Ovary (tissue), 9 donors: ENCODE results near the gene POGLUT2. TPM values are rescaled to one million over a fixed set of nuclear protein-coding genes. Genes with fewer than 3 reads are reported as not detected.

ENCODE experiments used
- DNase-seq, 5 donors: peaks; one replicate each; pipeline ENCODE4 v3.0.0-alpha.2; 2019 to 2020
- H3K27ac ChIP-seq, 2 donors: fragments of 200-600 bp; one replicate each; pipeline versions ENCODE4 v1.5.1 to v1.8.0; 2019 to 2022
- H3K27me3 ChIP-seq: fragments of 200-600 bp; one replicate; pipeline ENCODE4 v1.8.0; 2022
- H3K36me3 ChIP-seq: fragments of 200-600 bp; sonication (generic); one replicate; pipeline ENCODE4 v1.5.1; 2019
- H3K4me1 ChIP-seq: one replicate; pipeline ENCODE4 v1.8.1; 2013; ENCODE audit warnings: mild to moderate bottlenecking, moderate library complexity; ENCODE audit not compliant: insufficient read depth
- H3K4me3 ChIP-seq: fragments of 200-600 bp; sonication (generic); one replicate; pipeline ENCODE4 v1.5.1; 2017
- H3K9me3 ChIP-seq, 2 donors: fragments of 200-600 bp in 1 of 2; sonication (generic) in 1 of 2; one replicate each; pipeline versions ENCODE4 v1.5.1 to v1.8.1; 2013 to 2019; ENCODE audit warnings: mild to moderate bottlenecking in 1 of 2, moderate library complexity in 1 of 2
- EP300 ChIP-seq: sonication (generic); formaldehyde crosslinking; IDR thresholded peaks from one replicate; pipeline ENCODE4 v1.6.1; 2017; ENCODE audit warnings: antibody characterized with exemption
- POLR2A ChIP-seq: fragments of 450-650 bp; IDR thresholded peaks from one replicate; pipeline ENCODE4 v1.6.1; 2017; ENCODE audit warnings: antibody characterized with exemption, mild to moderate bottlenecking, moderate library complexity
- WGBS, 3 donors: extraction: QIAGEN DNeasy Blood & Tissue Kit in 1 of 3; methylation state at CpG; one replicate each; pipeline versions ENCODE4 v1.1.5 to v1.1.7; 2013 to 2017; 5-methylcytosine and 5-hydroxymethylcytosine counted together
- intact Hi-C, 4 donors: fragments of 100-400 bp; cut with DNase I; formaldehyde crosslinking; loops; one replicate each; pipeline versions ENCODE4 v1.11.0 to v1.15.1; 2022 to 2023
- polyA plus RNA-seq, 2 donors: library from polyadenylated mRNA; stranded (reverse); fragments of 200-250 nt in 1 of 2; fragments of 350-450 nt in 1 of 2; fragmentation: Illumina TruSeq in 1 of 2; extraction: RNeasy Lipid Tissue Mini Kit (QIAGEN cat#74804) in 1 of 2; gene quantifications; one replicate each; pipeline ENCODE4 v1.2.3, GENCODE V29; 2013 to 2014
- total RNA-seq, 7 donors: library from RNA; depleted of rRNA in 2 of 7; stranded (reverse); fragments of >200 nt in 2 of 7; fragmentation: NEBNext Ultra II Directional in 3 of 7; extraction: Animal tissue kit (Norgen Biotek cat#: 25700) in 3 of 7; gene quantifications; one replicate each; pipeline versions ENCODE4 v1.1.0 to v1.2.4, GENCODE V29; 2016 to 2023
- TF ChIP-seq, protein P1 (sequence below), 3 donors: fragments of 450-650 bp in 2 of 3; fragments of 200-600 bp in 1 of 3; IDR thresholded peaks; one replicate each; pipeline versions ENCODE4 v1.5.1 to v1.8.0; 2016 to 2022; ENCODE audit warnings: antibody characterized with exemption in 3 of 3, mild to moderate bottlenecking in 1 of 3
- donor health status: DM: no; HTN: no; CAD: no; lungs with moderate emphysema.
- donor health status: DM: no; HTN: no; CAD: no.
- donor health status: Bipolar disorder and iron deficiency.
- donor health status: DM: yes; HTN: yes; CAD: no.
- donor health status: DM: no; HTN: no; CAD: no.
- donor health status: DM: yes; HTN: yes; CAD: no.

Gene POGLUT2
- total and polyA plus RNA-seq, 9 donors: 4.5 to 13.0 (median 7.2) TPM

DNA sequence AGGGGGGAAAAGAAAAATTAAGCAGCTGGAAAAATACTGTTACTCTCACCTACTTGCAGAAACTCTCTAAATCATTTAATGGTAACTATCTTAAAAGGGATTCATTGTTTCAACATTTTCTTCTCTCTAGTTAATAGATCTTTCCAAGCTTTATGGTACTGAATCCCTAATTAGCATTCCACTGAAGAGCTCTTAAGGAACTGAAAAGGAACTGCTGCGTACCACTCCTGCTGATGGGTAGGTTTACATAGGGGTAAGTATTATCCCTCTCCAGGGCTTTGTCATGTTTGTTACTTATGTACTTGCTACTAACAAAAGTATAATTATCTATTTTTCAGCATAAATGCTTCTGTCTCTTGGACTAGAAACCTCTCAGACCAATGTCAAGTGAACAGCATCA, 37.7 kb downstream of the POGLUT2 start:
- Histone ChIP-seq H3K36me3 (no peaks in the 10 kb centered on the region), H3K4me3 (no peak overlapping the region), H3K27me3 (no peaks in the 10 kb centered on the region), H3K4me1 (no peaks in the 10 kb centered on the region), H3K9me3 (no peaks in the 10 kb centered on the region), H3K27ac (no peak overlapping the region)
- 81 to 92% (median 88%) methylated on average over 1 of the region's 1 CpG for WGBS, 3 donors
- TF ChIP-seq, protein P1, sequence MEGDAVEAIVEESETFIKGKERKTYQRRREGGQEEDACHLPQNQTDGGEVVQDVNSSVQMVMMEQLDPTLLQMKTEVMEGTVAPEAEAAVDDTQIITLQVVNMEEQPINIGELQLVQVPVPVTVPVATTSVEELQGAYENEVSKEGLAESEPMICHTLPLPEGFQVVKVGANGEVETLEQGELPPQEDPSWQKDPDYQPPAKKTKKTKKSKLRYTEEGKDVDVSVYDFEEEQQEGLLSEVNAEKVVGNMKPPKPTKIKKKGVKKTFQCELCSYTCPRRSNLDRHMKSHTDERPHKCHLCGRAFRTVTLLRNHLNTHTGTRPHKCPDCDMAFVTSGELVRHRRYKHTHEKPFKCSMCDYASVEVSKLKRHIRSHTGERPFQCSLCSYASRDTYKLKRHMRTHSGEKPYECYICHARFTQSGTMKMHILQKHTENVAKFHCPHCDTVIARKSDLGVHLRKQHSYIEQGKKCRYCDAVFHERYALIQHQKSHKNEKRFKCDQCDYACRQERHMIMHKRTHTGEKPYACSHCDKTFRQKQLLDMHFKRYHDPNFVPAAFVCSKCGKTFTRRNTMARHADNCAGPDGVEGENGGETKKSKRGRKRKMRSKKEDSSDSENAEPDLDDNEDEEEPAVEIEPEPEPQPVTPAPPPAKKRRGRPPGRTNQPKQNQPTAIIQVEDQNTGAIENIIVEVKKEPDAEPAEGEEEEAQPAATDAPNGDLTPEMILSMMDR (IDR thresholded peaks at IDR 0.05): no peak
- TF ChIP-seq POLR2A (no peak), EP300 (no peak)
- no peak for DNase-seq
- intact Hi-C loops: no loop called here

DNA sequence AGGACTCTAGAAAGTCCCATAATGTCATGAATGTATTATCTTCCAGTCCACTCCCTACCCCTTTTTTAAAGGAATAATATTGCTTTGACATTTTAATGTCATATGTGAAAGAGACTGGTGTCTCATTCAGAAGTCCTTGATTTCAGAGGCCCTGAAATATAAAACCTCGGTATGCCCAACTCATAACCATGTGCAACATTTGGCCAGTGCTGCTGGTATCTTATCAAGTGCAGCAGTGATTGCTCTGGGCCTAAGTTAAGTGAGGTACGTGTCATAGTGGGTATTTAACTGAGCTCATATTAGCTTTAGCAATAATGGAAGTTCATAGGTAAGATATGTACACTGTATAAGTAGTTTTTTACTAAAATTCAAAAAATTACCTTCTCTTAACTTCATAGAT, 39.9 kb downstream of the POGLUT2 start:
- WGBS, 3 donors: 66 to 84% (median 77%) methylated on average over 2 of the region's 2 CpGs
- no peaks in the 10 kb centered on the region for H3K4me1 ChIP-seq
- H3K9me3 ChIP-seq: no peaks in the 10 kb centered on the region
- intact Hi-C loops: loop anchor here in 1 of 4 donors (5.0 kb wide), 1 partner anchor 1903 kb away; no protein-coding TSS in a partner anchor
- H3K27me3 ChIP-seq: no peaks in the 10 kb centered on the region
- no peaks in the 10 kb centered on the region for H3K36me3 ChIP-seq
- no peak overlapping the region for H3K27ac ChIP-seq
- no peak overlapping the region for H3K4me3 ChIP-seq
- no peak for DNase-seq
- TF ChIP-seq POLR2A: no peak
- TF ChIP-seq EP300: no peak
- TF ChIP-seq, protein P1 (IDR thresholded peaks at IDR 0.05): no peak

DNA sequence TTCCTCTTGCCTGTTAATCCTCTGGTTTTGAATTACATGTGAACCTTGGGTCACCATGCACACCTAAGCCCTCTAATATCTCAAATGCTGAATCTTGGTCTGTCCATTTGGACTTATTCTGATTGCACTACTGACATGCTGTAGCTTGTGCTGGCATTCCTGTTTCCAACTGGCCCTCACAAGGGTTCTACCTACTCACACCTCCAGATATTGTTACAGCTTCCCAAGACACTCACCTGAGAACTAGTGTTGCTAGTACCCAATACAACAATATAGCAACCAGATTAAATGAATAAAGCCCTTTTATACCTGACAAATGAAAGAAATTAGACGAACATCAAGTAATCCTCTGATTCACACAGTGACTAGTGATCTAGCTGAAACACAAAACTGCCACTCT, 41.8 kb downstream of the POGLUT2 start:
- TF ChIP-seq POLR2A: no peak
- TF ChIP-seq, protein P1 (IDR thresholded peaks at IDR 0.05): no peak
- no peak for TF ChIP-seq EP300
- Histone ChIP-seq H3K4me1 (no peaks in the 10 kb centered on the region), H3K4me3 (no peak overlapping the region), H3K27me3 (no peaks in the 10 kb centered on the region), H3K27ac (no peak overlapping the region), H3K36me3 (no peaks in the 10 kb centered on the region), H3K9me3 (no peaks in the 10 kb centered on the region)
- DNase-seq: no peak
- WGBS, 3 donors: 86 to 97% (median 94%) methylated on average over 1 of the region's 1 CpG
- intact Hi-C loops: loop anchor here in 1 of 4 donors (5.0 kb wide), 1 partner anchor 1905 kb away; no protein-coding TSS in a partner anchor

DNA sequence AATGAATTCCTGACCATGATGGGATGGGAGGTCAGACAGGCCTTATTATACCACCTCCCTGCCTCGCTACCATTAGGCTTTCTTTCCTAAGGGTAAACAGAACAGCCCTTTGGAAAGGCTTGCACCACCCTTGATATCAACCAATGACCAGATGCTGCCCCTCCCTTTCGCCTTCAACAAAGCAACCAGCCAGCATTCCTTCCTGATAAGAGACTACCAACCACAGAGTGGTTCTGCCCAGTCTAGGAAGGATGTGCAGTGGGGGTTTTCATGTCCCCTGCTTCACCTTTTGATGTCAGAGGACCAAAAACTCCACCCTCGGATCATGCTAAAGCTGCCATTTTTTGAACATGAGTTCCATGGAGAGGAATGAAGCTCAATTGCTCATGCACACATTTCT, 46.9 kb downstream of the POGLUT2 start:
- Histone ChIP-seq H3K27me3 (no peaks in the 10 kb centered on the region), H3K4me1 (no peaks in the 10 kb centered on the region), H3K36me3 (no peaks in the 10 kb centered on the region), H3K4me3 (no peak overlapping the region), H3K9me3 (no peaks in the 10 kb centered on the region), H3K27ac (no peak overlapping the region)
- TF ChIP-seq POLR2A (no peak), EP300 (no peak)
- TF ChIP-seq, protein P1 (IDR thresholded peaks at IDR 0.05): no peak
- intact Hi-C loops: no loop called here
- 85 to 94% (median 90%) methylated on average over 3 of the region's 3 CpGs for WGBS, 3 donors
- no peak for DNase-seq
